CD4-positive, alpha-beta T cell treated with Interleukin-12 subunit alpha and Interleukin-12 subunit beta, for 1 hour (primary cell): Measurements from ENCODE around the gene SPINT2.
"Not testable (repeated sequence)": the region's sequence is repeated elsewhere in the genome, so short reads cannot be mapped to it uniquely, and the experiment has no call there.

Experiments
- DNase-seq: peaks from one replicate; pipeline ENCODE4 v3.0.0-alpha.2; 2020

SPINT2 gene

DNA sequence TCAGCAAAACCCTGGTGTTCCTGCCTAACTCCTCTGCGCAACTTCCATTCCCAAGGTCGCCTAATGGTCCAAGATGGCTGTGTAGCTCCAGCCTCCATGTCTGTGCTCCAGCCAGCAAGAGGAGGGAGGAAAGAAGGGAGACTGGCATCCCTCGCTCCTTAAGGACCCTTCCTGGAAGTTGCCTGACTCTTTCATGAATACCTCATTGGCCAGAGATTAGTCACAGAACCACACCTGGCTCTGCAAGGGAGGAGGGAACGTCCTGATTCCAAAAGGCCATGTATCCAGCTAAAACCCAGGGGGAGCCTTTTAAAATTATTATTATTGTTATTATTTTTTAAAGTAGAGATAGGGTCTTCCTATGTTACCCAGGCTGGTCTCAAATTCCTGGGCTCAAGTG, 60.1 kb downstream of the SPINT2 start:
- DNase-seq: no peak

GRCh38 chr19:38326591-38326990, 62.2 kb downstream of the SPINT2 start:
- no peak for DNase-seq

GRCh38 chr19:38329651-38330050, 65.3 kb downstream of the SPINT2 start:
- DNase-seq: no peak

DNA sequence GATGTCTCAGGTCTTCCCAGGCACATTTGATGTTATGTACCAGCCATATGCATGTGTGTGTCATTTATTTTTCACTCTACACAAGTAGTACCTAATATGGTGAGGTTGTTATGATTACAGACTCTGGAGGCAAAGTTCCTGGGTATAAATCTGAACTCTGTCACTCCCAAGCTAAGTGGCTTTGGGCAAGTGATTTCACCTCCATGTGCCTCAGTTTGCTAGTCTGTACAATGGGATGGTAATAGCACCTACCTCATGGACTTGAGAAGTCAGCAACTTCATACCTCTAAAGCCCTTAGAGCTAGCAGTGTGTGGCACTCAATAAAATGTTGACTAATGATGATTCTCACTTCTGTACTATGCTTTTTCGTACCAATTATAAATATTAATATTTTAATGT, 67.4 kb downstream of the SPINT2 start:
- DNase-seq: no peak

DNA sequence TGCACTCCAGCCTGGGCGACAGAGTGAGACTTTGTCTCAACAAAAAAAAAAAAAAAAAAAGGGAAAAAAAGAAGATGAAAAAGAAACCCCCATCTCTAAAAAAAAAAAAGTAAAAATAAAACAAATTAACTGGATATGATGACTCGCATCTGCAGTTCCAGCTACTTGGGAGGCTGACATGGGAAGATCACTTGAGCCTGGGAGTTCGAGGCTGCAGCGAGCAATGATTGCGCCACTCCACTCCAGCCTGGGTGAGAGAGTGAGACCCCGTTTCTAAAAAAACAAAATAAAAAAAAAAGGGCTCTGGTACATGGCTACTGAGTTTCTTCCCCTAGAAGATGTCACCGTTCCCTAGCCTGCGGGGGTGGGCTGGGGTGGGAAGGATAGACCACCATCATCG, 68.9 kb downstream of the SPINT2 start:
- DNase-seq: no peak

- DNase-seq: peak; percentile 95
Measured at GRCh38 chr19:38335949-38336637, 71.7 kb downstream of the SPINT2 start.

- peak; percentile 97 for DNase-seq
Measured at GRCh38 chr19:38336638-38337359, 72.4 kb downstream of the SPINT2 start.

GRCh38 chr19:38337360-38337653, 72.9 kb downstream of the SPINT2 start:
- DNase-seq: no peak

GRCh38 chr19:38339011-38339410, 74.6 kb downstream of the SPINT2 start:
- not testable (repeated sequence) for DNase-seq

DNA sequence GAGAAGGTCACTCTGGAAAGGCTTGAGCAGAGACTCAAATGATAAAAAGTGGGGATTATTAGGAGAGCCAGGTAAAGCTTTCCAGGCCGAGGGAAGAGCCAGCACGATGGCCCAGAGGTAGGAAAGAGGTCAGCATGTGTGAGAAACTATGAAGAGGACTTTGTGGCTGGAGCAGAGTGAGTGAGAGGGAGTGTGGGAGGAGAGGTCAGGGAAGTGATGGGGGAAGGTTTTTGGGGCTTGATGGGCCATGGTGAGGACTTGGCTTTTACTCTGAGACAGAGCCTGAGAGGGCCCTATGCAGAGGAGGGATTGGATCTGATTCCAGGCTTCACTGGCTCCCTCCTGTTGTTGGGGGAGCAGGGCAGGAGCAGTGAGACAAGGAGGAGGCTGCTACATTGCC, 76.6 kb downstream of the SPINT2 start:
- DNase-seq: no peak
